ENCODE data around the gene SART3. TPM values are rescaled to one million over a fixed set of nuclear protein-coding genes. Genes with fewer than 3 reads are reported as not detected.
A peak's percentile ranks its signal among the peaks of the same experiment; 100 is the strongest.
"Not testable (repeated sequence)": the region's sequence is repeated elsewhere in the genome, so short reads cannot be mapped to it uniquely, and the experiment has no call there.

SART3 gene
- total RNA-seq, 1 experiment from 2014 or later = 57.4 TPM

DNA sequence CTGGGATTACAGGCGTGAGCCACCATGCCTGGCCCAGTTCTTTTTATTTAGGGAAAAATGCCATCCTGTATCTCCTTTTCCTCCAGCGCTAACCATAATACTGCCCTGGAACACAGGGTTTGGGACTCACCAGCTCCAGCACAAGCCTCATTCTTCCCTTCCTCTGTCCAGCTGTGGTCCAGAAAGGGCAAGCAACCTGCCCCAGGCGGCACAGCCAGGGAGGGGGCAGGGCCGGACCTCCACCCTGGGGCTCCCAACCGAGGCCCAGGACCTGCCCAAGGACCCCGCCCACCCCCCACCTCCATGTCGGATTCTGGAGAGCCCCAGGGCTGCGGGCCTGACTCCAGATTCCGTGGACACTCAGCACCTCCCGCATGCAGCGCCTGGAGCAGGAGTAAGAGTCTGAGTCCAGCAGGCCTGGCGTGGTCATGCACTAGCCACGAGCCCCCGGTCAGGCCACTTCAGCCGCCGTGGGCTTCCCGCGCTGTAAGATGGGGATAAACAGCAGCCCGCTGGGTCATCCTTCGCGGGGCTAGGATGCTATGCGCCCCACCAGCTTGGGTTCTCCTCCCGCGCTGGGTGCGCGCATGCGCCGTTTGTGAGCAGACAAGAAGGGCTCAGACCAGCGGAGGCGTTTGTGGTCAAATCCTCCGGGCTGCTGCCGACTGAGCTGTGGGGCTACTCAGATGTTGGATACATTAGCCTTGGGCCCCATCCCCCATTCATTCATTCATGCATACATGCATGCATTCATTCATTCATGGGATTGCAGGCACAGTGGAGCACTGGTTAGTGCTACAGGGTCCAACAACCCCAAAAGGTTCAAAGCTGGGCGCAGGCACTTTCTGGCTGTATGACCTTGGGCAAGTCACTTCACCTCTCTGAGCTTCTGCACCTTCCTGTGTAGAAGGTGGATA is 20.6 kb upstream of the SART3 start:
- no peak for DNase-seq (ENCODE audit: low read depth)

DNA sequence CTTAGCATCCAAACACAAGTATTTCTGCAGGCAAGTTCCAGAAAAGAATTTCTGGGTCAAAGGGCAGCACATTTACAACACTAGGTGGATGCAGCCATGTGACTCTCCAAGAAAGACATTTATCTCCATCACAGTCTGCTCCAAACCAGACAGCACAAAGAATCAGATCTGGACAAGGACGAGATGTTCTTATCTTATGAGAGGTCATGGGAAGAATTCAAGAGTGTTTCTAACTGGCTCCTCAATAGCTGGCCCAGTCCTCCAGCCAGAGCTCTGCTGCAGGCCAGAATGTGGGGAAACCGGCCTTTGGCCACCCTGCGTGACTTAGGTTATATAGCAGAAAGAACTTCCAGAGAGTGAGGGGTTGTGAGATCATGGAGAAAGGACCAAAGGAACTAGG is 19.6 kb upstream of the SART3 start:
- DNase-seq (ENCODE audit: low read depth) = no peak

GRCh38 chr12:108578813-108579212 is 17.8 kb upstream of the SART3 start:
- no peak for DNase-seq (ENCODE audit: low read depth)

- DNase-seq (ENCODE audit: low read depth) = no peak
Observed at GRCh38 chr12:108578264-108578663, 17.3 kb upstream of the SART3 start.

DNA sequence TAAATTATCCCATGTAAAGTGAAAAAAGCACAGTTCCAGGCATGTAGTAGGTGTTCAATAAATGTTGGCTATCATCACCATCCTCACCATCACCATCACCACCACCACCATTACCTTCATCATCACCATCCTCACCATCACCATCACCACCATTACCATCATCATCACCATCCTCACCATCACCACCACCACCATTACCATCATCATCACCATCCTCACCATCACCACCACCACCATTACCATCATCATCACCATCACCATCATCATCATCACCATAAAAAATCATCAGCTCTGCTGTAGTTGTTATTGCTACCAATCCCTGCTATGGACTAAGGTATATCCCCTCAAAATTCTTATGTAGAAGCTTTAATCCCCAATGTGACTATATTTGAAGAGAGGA is 16.5 kb upstream of the SART3 start:
- no peak for DNase-seq (ENCODE audit: low read depth)

- peak; percentile 31 for DNase-seq (ENCODE audit: low read depth)
Observed at GRCh38 chr12:108576660-108577234, 15.8 kb upstream of the SART3 start.

- no peak for DNase-seq (ENCODE audit: low read depth)
Observed at GRCh38 chr12:108575199-108575912, 14.4 kb upstream of the SART3 start.

GRCh38 chr12:108574276-108574675 is 13.3 kb upstream of the SART3 start:
- not testable (repeated sequence) for DNase-seq (ENCODE audit: low read depth)

DNA sequence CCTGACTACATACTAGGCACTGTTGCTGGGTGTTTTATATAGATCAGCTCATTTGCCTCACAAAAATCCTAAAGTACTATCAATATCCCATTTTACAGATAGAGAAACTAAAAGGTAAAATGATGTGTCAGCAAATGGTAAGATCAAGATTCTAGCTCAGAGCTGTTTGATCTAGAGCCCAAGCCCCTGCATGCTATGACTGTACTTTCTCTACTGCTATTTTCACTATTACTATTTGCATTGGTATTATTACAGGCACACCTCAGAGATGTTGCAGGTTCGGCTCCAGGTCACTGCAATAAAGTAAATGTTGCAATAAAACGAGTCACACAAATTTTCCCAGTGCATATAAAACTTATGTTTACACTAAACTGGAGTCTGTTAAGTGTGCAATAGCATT is 12.3 kb upstream of the SART3 start:
- no peak for DNase-seq (ENCODE audit: low read depth)

GRCh38 chr12:108572166-108572790 is 11.3 kb upstream of the SART3 start:
- no peak for DNase-seq (ENCODE audit: low read depth)

GRCh38 chr12:108571609-108572165 is 10.7 kb upstream of the SART3 start:
- no peak for DNase-seq (ENCODE audit: low read depth)

DNA sequence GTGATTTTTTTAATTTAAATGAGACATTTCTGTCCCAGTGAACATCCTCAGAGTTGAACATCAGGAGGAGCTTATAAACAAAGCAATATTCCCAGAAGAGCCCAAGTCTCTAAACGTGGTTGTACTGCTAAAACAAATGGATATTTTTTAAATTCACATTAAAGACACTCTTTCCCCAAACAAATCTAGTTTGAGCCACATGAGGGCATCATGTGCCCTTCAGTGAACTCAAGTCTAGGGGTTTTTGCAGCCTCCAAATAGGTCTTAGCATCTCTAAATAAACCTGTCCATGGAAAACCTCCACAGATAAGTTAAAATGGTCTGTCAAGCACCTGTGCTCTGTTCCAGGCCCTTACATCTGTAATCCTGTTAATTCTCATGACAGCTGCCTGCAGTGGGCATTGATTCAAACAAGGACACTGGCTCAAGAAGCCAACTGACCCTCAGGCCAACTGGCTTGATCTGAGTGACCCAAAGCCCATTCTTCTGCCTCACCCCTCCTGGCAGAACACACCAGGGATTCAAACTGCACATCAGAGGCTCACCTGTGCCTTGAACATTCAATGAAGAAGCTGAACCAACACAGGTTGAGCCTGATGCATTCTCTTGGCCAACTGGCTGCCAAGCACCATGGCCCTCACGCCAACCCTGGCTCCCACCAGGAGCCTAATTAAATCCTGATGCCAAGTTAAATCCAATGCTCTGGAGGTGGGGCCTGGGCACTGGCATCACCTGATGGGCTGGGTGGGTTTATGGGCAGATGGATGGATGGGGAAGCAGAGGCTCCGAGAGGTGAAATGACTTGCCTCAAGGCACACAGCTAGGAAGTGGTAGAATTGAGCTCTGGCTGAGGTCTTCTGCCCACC is 10.0 kb upstream of the SART3 start:
- DNase-seq (ENCODE audit: low read depth) = peak; percentile 62

- DNase-seq (ENCODE audit: low read depth) = no peak
Observed at GRCh38 chr12:108568338-108569154, 7.6 kb upstream of the SART3 start.

- no peak for DNase-seq (ENCODE audit: low read depth)
Observed at GRCh38 chr12:108567406-108568337, 6.7 kb upstream of the SART3 start.

DNA sequence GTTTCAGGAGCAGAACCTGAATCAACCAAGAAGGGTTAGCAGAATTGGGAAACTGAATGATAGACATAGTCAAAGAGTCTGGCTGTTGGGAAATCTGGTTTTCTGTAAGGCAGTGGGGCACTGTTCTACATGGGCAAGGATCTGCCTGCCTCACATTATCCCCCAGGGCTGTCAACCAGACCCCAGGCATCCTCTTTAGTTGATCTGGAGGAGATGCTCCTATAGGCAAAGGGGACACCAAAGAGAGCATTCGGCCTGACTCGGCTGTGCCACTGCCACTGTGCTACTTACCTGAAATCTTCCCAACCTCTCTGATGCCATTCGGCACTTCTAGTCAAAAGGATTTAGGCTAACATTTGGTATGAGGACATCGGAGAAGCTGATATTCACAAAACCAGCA is 5.5 kb upstream of the SART3 start:
- no peak for DNase-seq (ENCODE audit: low read depth)

DNA sequence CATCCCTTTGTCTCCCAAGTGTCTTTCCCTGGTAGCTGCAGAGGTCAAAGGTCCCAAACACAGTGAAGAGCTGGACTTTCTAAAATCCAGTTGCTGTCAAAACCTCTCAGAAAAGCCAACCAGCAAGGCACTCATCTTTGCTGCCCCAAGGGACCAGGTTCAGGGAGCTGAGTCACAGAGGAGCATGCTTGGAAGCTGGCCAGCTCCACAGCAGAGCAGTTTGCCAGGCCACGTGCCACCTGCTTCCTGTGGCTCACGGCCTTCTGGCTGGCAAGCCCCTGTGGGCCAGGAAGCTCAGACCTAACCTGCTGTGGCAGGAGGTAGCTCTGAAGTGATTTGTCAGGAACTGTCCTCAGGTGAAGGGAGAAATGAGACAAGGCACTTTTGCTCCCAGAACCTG is 5.0 kb upstream of the SART3 start:
- DNase-seq (ENCODE audit: low read depth) = peak; percentile 94

- DNase-seq (ENCODE audit: low read depth) = no peak
Observed at GRCh38 chr12:108565146-108565545, 4.2 kb upstream of the SART3 start.

GRCh38 chr12:108564724-108565123 is 3.8 kb upstream of the SART3 start:
- no peak for DNase-seq (ENCODE audit: low read depth)

DNA sequence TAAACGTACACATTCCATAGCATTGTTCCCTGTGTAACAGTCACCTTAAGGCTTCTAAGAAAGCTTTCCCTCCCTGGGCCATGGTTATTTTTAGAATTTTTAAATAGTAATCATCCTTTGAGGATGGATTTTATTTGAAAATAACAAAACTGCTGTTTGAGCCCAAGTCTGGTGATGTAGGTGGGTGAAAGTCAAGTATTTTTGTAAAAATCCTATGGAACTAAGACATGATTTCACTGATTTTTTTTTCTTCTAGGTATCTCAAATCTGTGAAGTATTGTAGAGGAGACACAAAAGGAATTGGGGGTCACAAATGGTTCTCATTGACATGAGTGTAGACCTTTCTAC is 2.8 kb upstream of the SART3 start:
- no peak for DNase-seq (ENCODE audit: low read depth)
